Suppressor macrophage (primary cell): ENCODE results near the gene CAMKK2.
"Not testable (repeated sequence)": the region's sequence is repeated elsewhere in the genome, so short reads cannot be mapped to it uniquely, and the experiment has no call there.

Experiments used
- DNase-seq, 4 experiments: peaks; one replicate each; pipeline ENCODE4 v3.0.0-alpha.2; 2020 to 2022

The CAMKK2 gene

GRCh38 chr12:121223292-121224285, 72.9 kb downstream of the CAMKK2 start:
- peak in 3 of 4 experiments; percentile 27 to 51 (median 34) for DNase-seq

GRCh38 chr12:121222847-121223246, 73.7 kb downstream of the CAMKK2 start:
- no peak for DNase-seq

GRCh38 chr12:121219353-121219986, 77.0 kb downstream of the CAMKK2 start:
- DNase-seq: no peak

GRCh38 chr12:121218588-121219352, 77.7 kb downstream of the CAMKK2 start:
- DNase-seq: no peak

- DNase-seq: no peak
Measured at GRCh38 chr12:121217761-121218160, 78.7 kb downstream of the CAMKK2 start.

- DNase-seq: no peak
Measured at GRCh38 chr12:121217063-121217462, 79.4 kb downstream of the CAMKK2 start.

- DNase-seq: no peak
Measured at GRCh38 chr12:121216102-121216501, 80.4 kb downstream of the CAMKK2 start.

GRCh38 chr12:121214855-121215745, 81.4 kb downstream of the CAMKK2 start:
- DNase-seq: peak; percentile 79 to 97 (median 90)

GRCh38 chr12:121214166-121214777, 82.2 kb downstream of the CAMKK2 start:
- DNase-seq: peak; percentile 65 to 95 (median 81)

- DNase-seq: no peak
Measured at GRCh38 chr12:121212875-121213274, 83.6 kb downstream of the CAMKK2 start.

- DNase-seq: peak; percentile 85 to 95 (median 90)
Measured at GRCh38 chr12:121209624-121210572, 86.6 kb downstream of the CAMKK2 start, which contains the start of gene P2RX4. Gene P2RX4, plus strand, starts transcription at chr12:121210129. Its CDS starts 36 bp downstream, at chr12:121210165.

GRCh38 chr12:121209221-121209620, 87.3 kb downstream of the CAMKK2 start:
- DNase-seq: no peak

- DNase-seq: not testable (repeated sequence)
Measured at GRCh38 chr12:121208571-121208970, 87.9 kb downstream of the CAMKK2 start.

- no peak for DNase-seq
Measured at GRCh38 chr12:121205491-121205890, 91.0 kb downstream of the CAMKK2 start.

- no peak for DNase-seq
Measured at GRCh38 chr12:121203482-121203881, 93.0 kb downstream of the CAMKK2 start.

GRCh38 chr12:121202407-121203355, 93.8 kb downstream of the CAMKK2 start:
- no peak for DNase-seq

GRCh38 chr12:121201140-121201539, 95.4 kb downstream of the CAMKK2 start:
- DNase-seq: not testable (repeated sequence)

GRCh38 chr12:121198949-121199348, 97.6 kb downstream of the CAMKK2 start:
- DNase-seq: no peak

- peak; percentile 80 to 94 (median 88) for DNase-seq
Measured at GRCh38 chr12:121196902-121197301, 99.6 kb downstream of the CAMKK2 start.
